ENCODE measurements around the gene SLCO4A1.

The SLCO4A1 gene

DNA sequence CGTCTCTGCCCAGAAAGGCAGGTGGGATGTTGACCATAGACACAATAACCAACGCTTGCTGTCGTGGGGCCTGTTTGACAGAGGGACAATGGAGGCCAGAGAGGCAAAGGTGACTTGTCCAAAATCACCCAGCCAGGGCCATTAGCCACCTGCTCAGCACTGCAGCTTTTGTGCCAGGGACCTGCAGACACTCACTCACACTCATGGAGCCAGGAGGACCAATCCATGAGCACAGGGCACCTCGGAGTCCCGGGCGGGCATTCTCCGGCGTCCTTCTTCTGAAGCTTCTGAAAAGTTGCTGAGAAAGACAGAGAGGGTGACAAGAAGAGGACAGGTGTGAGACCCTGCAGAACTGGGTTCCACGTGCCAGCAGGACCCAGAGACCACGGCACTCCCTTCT lies 45.4 kb upstream of the SLCO4A1 start:
- DNase-seq (ENCODE audit: low read depth): no peak
- TF ChIP-seq, protein P1, sequence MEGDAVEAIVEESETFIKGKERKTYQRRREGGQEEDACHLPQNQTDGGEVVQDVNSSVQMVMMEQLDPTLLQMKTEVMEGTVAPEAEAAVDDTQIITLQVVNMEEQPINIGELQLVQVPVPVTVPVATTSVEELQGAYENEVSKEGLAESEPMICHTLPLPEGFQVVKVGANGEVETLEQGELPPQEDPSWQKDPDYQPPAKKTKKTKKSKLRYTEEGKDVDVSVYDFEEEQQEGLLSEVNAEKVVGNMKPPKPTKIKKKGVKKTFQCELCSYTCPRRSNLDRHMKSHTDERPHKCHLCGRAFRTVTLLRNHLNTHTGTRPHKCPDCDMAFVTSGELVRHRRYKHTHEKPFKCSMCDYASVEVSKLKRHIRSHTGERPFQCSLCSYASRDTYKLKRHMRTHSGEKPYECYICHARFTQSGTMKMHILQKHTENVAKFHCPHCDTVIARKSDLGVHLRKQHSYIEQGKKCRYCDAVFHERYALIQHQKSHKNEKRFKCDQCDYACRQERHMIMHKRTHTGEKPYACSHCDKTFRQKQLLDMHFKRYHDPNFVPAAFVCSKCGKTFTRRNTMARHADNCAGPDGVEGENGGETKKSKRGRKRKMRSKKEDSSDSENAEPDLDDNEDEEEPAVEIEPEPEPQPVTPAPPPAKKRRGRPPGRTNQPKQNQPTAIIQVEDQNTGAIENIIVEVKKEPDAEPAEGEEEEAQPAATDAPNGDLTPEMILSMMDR (IDR thresholded peaks at IDR 0.05; ENCODE audit: control insufficient read depth, extremely low read depth, insufficient read depth): no peak
- H3K4me3 ChIP-seq (ENCODE audit: low read depth, low read length): no peak overlapping the region

DNA sequence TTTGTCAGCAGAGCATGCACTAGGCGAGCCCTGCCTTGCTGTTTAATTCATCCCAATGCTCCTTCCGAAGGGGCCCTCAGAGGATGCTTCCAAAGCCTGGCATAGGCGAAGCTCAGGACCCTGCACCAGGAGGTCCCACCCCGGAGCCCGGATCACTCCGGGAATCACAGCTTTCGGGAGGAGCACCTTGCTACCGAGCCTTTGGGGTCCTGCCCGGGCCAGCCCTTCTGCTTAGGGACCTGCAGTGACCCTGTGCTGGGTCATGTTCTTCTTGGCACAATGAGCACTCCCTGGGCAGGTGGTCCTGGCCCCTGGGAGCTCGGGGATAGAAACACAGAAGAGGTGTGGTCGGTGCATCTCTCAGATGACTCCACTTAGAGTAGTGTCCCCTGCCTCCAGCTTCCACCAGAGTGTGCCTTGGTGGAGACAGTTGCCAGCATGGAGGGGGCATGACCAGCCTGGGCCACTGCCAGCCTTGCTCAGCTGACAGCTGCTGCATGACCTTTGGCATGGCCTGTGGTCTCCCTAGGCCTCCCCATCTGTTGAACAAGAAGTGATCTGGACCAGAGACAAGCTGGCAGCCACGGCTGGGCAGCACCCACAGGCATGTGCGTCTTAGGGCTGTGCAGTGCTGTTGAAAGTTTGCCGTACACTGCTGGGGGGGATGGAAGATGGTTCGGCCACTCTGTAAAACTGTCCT lies 44.7 kb upstream of the SLCO4A1 start:
- TF ChIP-seq, protein P1 (IDR thresholded peaks at IDR 0.05; ENCODE audit: control insufficient read depth, extremely low read depth, insufficient read depth): no peak
- H3K4me3 ChIP-seq (ENCODE audit: low read depth, low read length): no peak overlapping the region
- DNase-seq (ENCODE audit: low read depth): no peak

DNA sequence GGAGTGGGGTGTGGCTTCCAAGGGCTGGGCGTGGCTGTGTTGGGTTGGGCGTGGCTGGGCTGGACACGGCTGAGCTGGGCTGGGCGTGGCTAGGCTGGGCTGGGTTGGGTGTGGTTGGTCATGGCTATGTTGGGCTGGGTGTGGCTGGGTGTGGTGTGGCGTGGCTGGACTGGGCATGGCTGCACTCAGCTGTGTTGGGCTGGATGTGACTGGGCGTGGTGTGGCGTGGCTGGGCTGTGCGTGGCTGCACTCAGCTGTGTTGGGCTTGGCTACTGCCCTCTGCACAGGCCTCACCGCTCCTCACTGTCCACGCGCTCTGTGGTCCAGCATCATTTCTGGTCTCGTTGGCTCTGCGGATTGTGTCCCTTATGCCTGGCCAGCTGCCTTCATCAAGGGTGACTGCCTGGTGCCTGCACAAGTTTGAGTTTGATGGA lies 43.5 kb upstream of the SLCO4A1 start:
- TF ChIP-seq, protein P1 (IDR thresholded peaks at IDR 0.05; ENCODE audit: control insufficient read depth, extremely low read depth, insufficient read depth): no peak
- no peak for DNase-seq (ENCODE audit: low read depth)
- H3K4me3 ChIP-seq (ENCODE audit: low read depth, low read length): no peak overlapping the region

DNA sequence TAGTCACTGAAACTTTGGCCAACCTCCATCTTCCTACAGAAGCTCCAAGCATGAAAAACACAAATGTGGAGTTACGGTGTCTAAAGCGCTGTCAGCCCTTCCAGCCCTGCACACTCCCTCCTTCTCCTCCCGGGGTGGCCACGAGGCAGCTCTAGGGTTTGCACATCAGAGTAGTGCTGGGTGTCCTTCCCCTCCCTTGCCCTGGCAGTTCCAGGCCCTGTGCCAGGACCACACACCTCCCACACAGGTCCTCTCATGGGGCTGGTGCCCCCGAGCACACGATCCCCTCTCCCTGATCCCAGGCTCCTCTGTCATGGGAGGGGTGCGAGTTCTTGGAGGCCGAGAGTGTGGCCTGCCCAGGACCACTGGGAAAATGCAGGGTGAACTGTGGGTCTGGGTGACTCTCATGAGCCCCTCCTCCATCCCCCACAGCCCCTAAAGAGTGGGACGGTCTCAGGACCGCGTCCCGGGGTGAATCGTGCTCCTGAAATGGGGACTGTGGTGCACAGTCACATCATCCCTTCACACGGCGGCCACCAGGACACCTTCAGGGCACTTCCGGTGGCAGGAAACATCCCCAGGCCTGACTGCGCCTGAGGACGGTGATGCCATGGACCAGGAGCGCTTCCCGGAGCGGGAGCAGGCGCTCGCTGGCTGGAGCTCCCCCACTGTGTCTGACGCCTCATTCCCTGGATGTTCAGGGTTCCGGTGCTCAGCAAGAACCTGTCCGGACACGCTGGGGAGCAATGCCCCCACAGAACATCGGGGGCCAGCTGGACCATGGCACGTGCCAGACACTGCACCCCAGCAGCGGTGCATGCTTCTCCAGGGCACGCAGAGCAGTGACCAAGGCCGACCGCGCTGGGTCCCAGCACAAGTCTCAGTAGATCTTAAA lies 42.8 kb upstream of the SLCO4A1 start:
- H3K4me3 ChIP-seq (ENCODE audit: low read depth, low read length): no peak overlapping the region
- no peak for DNase-seq (ENCODE audit: low read depth)
- TF ChIP-seq, protein P1 (IDR thresholded peaks at IDR 0.05; ENCODE audit: control insufficient read depth, extremely low read depth, insufficient read depth): no peak

DNA sequence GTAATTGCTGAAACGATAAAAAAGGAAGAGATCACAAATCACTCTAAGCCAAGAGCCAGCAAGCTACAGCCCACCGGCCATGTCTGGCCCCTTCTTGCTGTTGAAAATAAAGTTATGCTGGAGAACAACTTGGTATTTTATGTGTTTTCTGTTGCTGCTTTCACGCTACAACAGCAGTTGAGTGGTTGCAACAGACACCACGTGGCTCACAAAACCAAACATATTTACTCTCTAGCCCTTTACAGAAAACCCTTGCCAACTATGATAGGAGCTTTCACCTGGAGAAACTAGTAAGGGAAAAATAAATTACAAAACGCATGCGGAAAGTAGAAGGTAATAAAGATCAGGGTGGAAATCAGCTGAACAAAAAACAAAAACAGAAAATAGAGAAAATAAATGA lies 41.1 kb upstream of the SLCO4A1 start:
- no peak overlapping the region for H3K4me3 ChIP-seq (ENCODE audit: low read depth, low read length)
- peak; percentile 39 for DNase-seq (ENCODE audit: low read depth)

DNA sequence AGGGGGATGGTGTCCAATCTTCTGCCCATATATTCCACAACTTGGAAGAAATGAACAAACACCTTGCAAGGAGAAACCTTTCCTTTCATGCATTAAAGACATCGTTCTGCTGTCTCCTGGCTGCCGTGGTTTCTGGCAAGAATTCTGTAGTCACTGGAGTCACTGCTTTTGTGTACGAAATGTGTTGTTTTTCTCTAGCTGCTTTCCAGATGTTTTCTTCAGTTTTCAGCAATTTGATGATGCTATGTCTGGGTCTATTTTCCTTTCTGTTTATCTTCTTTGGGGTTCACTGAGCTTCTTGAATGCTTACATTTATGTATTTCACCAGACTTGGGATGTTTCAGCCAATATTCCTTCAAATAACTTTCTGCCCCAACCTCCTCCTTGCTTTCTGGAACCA lies 40.6 kb upstream of the SLCO4A1 start:
- TF ChIP-seq, protein P1 (IDR thresholded peaks at IDR 0.05; ENCODE audit: control insufficient read depth, extremely low read depth, insufficient read depth): no peak
- H3K4me3 ChIP-seq (ENCODE audit: low read depth, low read length): no peak overlapping the region
- no peak for DNase-seq (ENCODE audit: low read depth)

More for the DNA sequence above, 41.1 kb upstream of the SLCO4A1 start:
- TF ChIP-seq, protein P1 (IDR thresholded peaks at IDR 0.05; ENCODE audit: control insufficient read depth, extremely low read depth, insufficient read depth): no peak

Measured in LNCaP clone FGC (cell line).